Stimulated activated CD8-positive, alpha-beta memory T cell treated with anti-CD3 and anti-CD28 coated beads, Interleukin-7, amount 100 ng/mL, for 4 hours (primary cell): ENCODE results near the gene RAB22A.
"Not testable (repeated sequence)": the region's sequence is repeated elsewhere in the genome, so short reads cannot be mapped to it uniquely, and the experiment has no call there.

Source experiments
- DNase-seq, 2 donors: peaks; one replicate each; pipeline ENCODE4 v3.0.0-alpha.2; 2020; ENCODE audit warnings: low read depth in 2 of 2

Gene RAB22A

GRCh38 chr20:58414786-58415185 is 105.3 kb downstream of the RAB22A start:
- DNase-seq = not testable (repeated sequence)

DNA sequence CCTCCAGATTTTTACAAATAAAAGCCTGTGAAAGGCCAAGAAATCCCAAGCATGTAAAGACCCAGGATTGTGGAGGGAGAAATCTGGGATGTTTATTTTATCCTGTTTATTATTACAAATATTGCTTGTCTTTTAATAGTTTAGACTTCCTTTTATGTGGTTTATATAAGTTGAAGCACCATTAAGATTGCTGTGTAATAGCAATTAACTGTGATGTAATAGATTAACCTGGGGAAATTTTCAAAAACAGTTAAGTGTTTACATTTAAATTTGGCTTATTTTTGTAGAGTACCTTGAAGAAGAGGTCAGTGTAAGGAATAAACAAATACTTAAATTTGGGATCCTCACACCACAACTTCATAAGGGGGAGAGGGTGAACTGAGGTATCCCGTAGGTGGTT is 106.5 kb downstream of the RAB22A start:
- DNase-seq = no peak

GRCh38 chr20:58416835-58417234 is 107.3 kb downstream of the RAB22A start:
- DNase-seq = no peak
